Stimulated activated CD8-positive, alpha-beta memory T cell treated with anti-CD3 and anti-CD28 coated beads, Interleukin-15, amount 100 ng/mL, for 1 hour (primary cell): ENCODE data around the gene POU3F1.

Source experiments
- DNase-seq: peaks from one replicate; pipeline ENCODE4 v3.0.0-alpha.2; 2020; ENCODE audit warnings: low read depth

The POU3F1 gene

GRCh38 chr1:38004284-38005108, 42.1 kb downstream of the POU3F1 start:
- DNase-seq, result no peak

- DNase-seq, result no peak
These were observed 43.0 kb downstream of the POU3F1 start for GRCh38 chr1:38003261-38004250.

GRCh38 chr1:38000529-38001455, 45.8 kb downstream of the POU3F1 start:
- DNase-seq, result no peak

GRCh38 chr1:38000233-38000528, 46.4 kb downstream of the POU3F1 start:
- no peak for DNase-seq

GRCh38 chr1:37999430-38000232, 47.0 kb downstream of the POU3F1 start:
- DNase-seq, result no peak

GRCh38 chr1:37998913-37999429, 47.6 kb downstream of the POU3F1 start:
- DNase-seq, result no peak

- no peak for DNase-seq
These were observed 48.3 kb downstream of the POU3F1 start for GRCh38 chr1:37998089-37998808.

GRCh38 chr1:37997256-37998088, 49.1 kb downstream of the POU3F1 start:
- no peak for DNase-seq

GRCh38 chr1:37995751-37996345, 50.7 kb downstream of the POU3F1 start:
- DNase-seq, result no peak

- DNase-seq, result no peak
These were observed 51.6 kb downstream of the POU3F1 start for GRCh38 chr1:37994886-37995566.
